Cardiac fibroblast (primary cell): ENCODE results near the gene PASK.

ENCODE experiments used
- DNase-seq, 2 donors: peaks; one replicate each; pipeline versions ENCODE4 v3.0.0 to v3.0.0-alpha.2; 2010; ENCODE audit warnings: low read depth in 2 of 2
- H3K4me3 ChIP-seq, 2 donors: replicated peaks in 1 of 2; 1 replicate in 1 of 2; 2 replicates in 1 of 2; pipeline ENCODE4 v1.5.1; 2011; ENCODE audit warnings: low read depth in 2 of 2, low read length in 2 of 2, mild to moderate bottlenecking in 2 of 2, moderate library complexity in 1 of 2
- CTCF ChIP-seq: IDR thresholded peaks from one replicate; pipeline ENCODE4 v1.5.1; 2011; ENCODE audit warnings: low read depth, mild to moderate bottlenecking, low read length, inconsistent platforms

The PASK gene

GRCh38 chr2:241130316-241130715, 19.0 kb downstream of the PASK start:
- H3K4me3 ChIP-seq, result no peak overlapping the region
- DNase-seq, result no peak
- TF ChIP-seq CTCF, result no peak

- no peak for TF ChIP-seq CTCF
- DNase-seq, result no peak
- H3K4me3 ChIP-seq, result no peak overlapping the region
These were observed 20.0 kb downstream of the PASK start for GRCh38 chr2:241129086-241129871.

DNA sequence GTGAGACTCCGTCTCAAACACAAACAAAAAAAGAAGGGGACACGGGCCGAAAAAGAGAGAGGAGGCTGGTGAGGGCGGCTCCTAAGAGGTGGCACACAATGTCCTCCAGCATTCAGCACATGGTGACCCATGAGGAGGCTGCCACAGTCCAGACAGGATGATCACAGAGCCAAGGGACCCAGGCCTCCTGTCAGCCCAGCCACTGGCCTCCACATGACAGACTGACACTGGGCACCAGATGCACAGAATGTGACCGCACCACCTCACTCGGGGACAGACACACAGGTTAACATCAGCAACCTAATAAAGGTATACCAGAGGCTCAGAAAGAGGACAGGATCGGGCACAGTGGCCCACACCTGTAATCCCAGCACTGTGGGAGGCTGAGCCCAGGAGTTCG, 21.0 kb downstream of the PASK start:
- DNase-seq, result no peak
- H3K4me3 ChIP-seq, result no peak overlapping the region
- no peak for TF ChIP-seq CTCF

DNA sequence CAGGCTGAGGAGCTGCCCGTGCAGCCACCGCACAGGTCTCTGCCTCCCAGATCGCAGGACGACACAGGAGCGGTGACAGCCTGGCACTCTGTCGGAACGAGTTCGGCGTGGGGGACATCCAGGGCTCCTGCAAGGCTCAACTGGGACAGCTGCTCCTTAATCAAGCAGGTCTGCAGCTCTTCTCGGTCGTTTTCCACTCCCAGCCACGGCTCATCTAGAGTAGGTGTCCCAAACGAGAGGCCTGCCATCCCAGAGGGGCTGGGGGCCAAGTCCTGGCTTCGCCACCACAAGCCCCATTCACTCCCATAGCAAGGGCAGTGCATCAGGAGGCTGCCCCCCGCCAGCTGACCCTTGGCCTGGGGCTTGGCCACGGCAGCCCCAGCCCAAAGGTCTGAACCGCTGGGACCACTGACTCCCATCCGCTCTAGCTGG, 22.5 kb downstream of the PASK start:
- TF ChIP-seq CTCF, result no peak
- no peak for DNase-seq

GRCh38 chr2:241126201-241126611, 23.1 kb downstream of the PASK start:
- no peak for TF ChIP-seq CTCF
- DNase-seq, result no peak
- no peak overlapping the region for H3K4me3 ChIP-seq

More for the DNA sequence above, 22.5 kb downstream of the PASK start:
- H3K4me3 ChIP-seq, result no peak overlapping the region

GRCh38 chr2:241125626-241126025, 23.6 kb downstream of the PASK start:
- no peak for DNase-seq
- H3K4me3 ChIP-seq, result no peak overlapping the region
- no peak for TF ChIP-seq CTCF
